ES-I3 (cell line): ENCODE results near the gene HSPH1.
A peak's percentile ranks its signal among the peaks of the same experiment; 100 is the strongest.

Experiments
- H3K36me3 ChIP-seq: 2 replicates; pipeline ENCODE4 v1.6.1; 2013; ENCODE audit warnings: mild to moderate bottlenecking, low read length, control low read depth, moderate library complexity; ENCODE audit not compliant: insufficient read depth
- H3K4me1 ChIP-seq: 2 replicates; pipeline ENCODE4 v1.6.1; 2013; ENCODE audit warnings: mild to moderate bottlenecking, control low read depth, low read length; ENCODE audit not compliant: insufficient read depth
- H3K9ac ChIP-seq: 2 replicates; pipeline ENCODE4 v1.6.1; 2013; ENCODE audit warnings: low read depth, mild to moderate bottlenecking, low read length, moderate library complexity
- H3K9me3 ChIP-seq: 2 replicates; pipeline ENCODE4 v1.6.1; 2013; ENCODE audit warnings: mild to moderate bottlenecking, low read length, moderate library complexity; ENCODE audit not compliant: control insufficient read depth, insufficient read depth

HSPH1 gene

DNA sequence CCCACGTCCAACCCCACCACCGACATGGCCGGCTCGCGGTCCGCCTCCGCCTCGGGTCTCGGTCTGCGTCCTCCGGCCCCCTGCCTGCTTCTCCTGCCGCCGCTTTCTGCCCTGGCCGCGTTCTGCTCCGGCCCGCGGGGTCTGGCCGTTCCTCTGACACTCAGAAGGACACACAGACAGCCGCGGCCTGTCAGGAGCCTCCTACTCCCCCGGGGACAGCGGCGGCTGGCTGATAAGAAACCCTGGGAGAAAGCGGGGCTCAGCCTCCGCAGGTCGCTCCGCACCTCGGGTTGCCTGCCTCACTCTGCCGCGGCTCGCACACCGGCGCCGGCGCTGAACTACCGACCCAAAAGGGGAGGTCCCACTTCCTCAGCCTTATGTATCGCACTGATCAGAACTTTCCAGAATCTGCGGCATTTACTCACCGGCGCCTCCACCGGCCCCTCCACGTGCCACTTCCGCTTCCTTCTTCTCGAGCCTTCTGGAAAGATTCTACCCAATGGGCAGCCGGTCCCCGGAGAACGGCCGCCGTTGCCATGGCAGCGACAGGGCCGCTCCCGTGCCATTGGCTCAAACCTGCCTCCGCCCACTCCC, at the start of gene HSPH1:
HSPH1 (minus strand) TSS at position 348 of the 594 bp plus-strand sequence; CDS start at position 26, 322 bp downstream.
- peaks cover 6% of the 10 kb centered on the region; the same call in 1 of the 2 replicates for H3K4me1 ChIP-seq
- peak within 1 kb of the TSS; percentile 95 for H3K9ac ChIP-seq
- no peaks in the 10 kb centered on the region for H3K9me3 ChIP-seq

DNA sequence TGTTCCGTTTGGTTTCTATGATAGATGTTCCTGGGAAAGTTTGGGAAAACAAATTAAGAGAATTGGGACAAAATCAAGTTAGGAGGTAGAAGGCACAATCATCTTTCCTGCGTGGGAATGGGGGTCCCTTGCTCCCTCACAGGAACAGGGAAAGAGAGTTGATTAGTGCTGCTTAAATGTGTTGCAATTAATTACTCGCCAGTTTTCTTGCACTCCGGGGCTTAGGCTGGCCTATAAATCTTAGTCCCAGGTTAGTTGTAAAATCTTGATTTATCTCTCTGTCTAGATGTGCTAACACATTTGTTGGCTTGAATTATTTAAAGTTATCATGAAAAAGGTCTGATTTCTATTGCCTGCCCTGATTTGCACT, 48.1 kb upstream of the HSPH1 start:
- Histone ChIP-seq H3K4me1 (0 out of 2 replicates have a peak, but pooled peaks cover 8% of the 10 kb centered on the region), H3K9me3 (no peaks in the 10 kb centered on the region), H3K9ac (no peak overlapping the region), H3K36me3 (no peaks in the 10 kb centered on the region)

More for the DNA sequence above, at the start of gene HSPH1:
- no peaks in the 10 kb centered on the region for H3K36me3 ChIP-seq

DNA sequence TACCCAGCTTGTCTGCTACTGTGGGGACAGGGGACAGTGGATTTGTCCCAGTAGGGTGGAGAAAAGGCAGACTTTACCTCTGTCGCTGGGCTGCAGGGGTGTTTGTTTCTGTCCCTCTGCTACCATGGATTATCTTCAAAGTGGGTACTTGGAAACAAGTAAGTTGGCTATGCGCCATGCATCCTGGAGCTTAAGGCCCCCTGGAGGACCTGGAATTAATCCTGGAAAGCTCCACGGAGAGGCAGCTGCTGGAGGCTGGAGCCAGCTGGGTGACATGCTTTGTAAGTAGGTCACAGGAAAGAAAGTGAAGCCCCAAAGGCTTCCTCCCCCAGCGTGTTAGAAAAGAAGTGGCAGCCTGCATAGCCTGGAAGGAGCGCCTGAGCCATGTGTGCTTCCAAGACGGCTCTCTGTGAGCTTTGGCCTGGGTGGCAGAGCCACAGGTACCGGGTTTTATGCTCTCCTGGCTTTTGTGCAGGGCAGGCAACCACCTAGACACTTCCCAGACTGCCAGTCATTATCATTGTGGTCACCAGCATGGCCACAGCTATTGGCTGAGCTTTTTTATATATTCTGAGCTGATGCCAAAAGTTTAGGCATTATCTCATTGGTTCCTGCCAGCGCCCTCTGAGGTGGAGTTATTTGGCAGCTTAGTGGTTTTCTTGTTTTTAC, 47.6 kb upstream of the HSPH1 start:
- Histone ChIP-seq H3K9ac (no peak overlapping the region), H3K4me1 (0 out of 2 replicates have a peak, but pooled peaks cover 8% of the 10 kb centered on the region), H3K9me3 (no peaks in the 10 kb centered on the region), H3K36me3 (no peaks in the 10 kb centered on the region)

DNA sequence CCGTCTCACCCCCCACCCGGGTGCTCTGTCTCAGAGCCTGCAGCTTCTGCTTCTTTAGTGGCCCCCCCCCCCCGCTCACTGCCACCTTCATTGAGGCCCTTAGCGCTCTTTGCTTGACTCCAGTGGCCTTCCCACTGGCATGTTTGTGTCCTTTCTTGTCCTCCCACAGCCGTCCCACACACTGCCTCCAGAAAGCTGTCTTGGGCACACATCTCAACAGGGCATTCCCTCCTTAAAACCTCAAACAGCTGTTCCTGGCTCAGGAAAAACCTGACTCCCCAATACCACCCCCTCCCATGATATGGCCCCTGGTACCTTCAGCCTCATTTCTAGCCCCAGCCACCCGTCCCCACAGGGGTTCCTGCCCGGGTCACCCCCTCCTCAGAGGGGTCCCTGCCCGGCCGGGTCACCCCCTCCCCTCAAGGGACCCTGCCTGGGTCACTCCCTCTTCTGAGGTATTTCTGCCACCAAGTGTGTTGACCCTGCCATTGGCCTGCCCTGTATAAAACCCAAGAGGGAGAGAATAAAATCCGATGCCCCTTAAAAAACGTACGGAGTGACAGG, 46.9 kb upstream of the HSPH1 start:
- no peak overlapping the region for H3K9ac ChIP-seq
- H3K36me3 ChIP-seq: no peaks in the 10 kb centered on the region
- H3K9me3 ChIP-seq: no peaks in the 10 kb centered on the region
- 0 out of 2 replicates have a peak, but pooled peaks cover 8% of the 10 kb centered on the region for H3K4me1 ChIP-seq

DNA sequence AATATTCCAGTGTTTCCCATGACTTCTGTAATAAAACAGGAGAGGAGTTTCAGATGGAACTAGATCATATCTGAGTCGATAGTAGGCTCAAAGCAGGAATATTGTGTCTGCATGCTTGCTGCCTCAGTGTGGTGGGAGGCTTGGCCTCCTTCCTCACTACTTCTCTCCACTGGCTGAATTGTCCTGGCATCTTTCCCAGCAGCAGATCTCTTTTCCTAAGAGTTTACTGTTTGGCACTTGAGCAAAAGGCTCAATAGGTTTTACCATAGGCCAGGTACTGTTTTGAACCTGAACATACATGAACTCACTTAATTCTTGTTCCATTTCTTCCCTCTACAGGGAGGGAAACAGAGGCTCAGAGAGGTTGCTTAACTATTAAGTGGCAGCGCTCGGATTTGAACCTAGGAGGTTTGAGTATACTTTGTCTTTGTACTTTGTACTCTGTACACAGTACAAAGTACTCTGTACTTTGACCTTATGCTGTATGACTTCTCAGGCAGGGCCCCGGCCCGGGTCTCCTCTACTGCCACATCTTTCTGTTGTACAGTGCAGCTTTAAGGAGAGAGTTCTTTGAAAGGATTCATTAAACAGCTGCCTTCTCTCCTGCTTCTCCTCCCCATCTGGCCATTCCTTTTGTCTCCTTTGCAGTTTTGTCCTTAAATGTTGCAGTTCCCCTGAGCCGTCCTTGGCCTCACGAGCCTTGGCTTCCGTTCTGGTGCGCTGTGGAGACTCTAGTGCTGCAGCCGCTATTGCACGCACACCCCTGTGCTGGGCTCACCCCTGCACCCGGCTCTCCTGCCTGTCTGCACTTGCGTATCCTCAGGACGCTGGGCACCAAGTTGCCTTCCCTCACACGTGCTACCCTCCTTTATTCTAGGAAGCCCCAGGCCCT, 46.2 kb upstream of the HSPH1 start:
- Histone ChIP-seq H3K9me3 (no peaks in the 10 kb centered on the region), H3K36me3 (no peaks in the 10 kb centered on the region), H3K9ac (no peak overlapping the region), H3K4me1 (0 out of 2 replicates have a peak, but pooled peaks cover 8% of the 10 kb centered on the region)

DNA sequence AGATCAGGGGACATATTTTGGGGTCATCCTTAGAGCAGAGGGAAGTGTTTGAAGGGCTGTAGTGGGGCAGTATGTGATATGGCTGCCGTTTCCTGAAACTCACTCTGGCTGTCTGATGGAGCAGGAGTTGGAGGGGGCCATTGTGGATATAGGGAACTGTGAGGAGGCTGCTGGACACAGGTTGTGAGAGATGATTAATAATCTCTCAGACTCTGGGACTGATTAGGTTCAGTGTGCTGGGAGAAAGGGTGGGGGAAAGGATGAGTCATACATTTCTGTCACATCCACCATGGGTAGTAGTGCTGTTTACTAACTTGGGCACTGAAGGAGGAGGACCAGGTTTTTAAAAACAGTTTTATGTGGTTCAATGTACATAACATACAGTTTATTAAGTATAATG, 42.9 kb upstream of the HSPH1 start:
- no peaks in the 10 kb centered on the region for H3K9me3 ChIP-seq
- H3K4me1 ChIP-seq: 0 out of 2 replicates have a peak, but pooled peaks cover 3% of the 10 kb centered on the region
- H3K36me3 ChIP-seq: no peaks in the 10 kb centered on the region
- no peak overlapping the region for H3K9ac ChIP-seq

DNA sequence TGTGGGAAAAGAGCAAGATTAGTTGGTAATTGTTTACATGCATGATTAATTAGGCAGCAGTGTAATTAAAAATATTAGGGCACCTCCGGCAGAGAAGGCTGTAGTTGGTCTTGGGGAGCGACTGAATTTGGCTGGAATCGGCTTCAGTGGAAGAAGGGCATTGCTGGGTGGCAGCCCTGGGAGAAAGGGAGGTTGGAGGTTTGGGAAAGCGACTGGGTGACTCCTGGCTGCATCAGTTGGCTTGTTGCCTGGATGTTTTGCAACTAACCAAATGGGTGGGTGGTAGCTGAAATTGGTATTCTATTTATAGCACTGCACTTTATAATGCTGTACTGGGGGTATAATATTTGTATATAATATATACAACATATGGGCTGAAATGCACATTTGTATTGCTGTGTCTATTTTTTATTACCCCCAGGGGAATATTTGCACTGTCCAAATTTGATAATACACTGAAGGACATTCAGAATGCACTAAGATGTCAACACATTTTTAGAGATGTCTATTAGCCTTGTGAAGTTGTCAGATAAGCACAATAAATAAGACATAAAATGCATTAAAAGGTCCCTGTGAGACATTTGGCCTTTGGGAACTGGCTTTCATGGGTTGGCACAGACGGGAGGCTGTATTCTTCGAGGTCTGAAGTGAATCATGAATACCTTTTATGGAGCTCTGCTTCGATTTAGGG, 39.8 kb upstream of the HSPH1 start:
- H3K4me1 ChIP-seq: no peaks in the 10 kb centered on the region
- H3K9ac ChIP-seq: peak overlapping the region; percentile 82; the same call in 1 of the 2 replicates
- H3K9me3 ChIP-seq: no peaks in the 10 kb centered on the region
- H3K36me3 ChIP-seq: no peaks in the 10 kb centered on the region

DNA sequence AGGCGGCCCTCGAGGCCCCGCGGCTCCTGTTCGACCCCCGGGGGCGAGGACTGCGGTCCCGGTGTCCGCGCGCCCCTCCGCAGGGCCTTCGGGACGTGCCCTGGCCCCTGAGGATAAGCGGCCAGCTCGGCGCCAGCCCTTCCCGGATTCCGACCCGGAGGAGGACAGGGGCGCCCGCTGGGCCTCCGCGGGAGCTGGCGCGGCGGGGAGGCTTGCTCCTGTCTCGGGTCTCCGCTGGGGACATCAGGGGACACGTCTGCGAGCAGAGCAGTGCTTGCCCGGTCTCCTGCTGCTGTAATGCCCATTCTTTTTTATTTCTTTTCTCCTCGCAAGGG, 38.9 kb upstream of the HSPH1 start:
- no peaks in the 10 kb centered on the region for H3K4me1 ChIP-seq
- peak overlapping the region; percentile 82 for H3K9ac ChIP-seq
- no peaks in the 10 kb centered on the region for H3K9me3 ChIP-seq

DNA sequence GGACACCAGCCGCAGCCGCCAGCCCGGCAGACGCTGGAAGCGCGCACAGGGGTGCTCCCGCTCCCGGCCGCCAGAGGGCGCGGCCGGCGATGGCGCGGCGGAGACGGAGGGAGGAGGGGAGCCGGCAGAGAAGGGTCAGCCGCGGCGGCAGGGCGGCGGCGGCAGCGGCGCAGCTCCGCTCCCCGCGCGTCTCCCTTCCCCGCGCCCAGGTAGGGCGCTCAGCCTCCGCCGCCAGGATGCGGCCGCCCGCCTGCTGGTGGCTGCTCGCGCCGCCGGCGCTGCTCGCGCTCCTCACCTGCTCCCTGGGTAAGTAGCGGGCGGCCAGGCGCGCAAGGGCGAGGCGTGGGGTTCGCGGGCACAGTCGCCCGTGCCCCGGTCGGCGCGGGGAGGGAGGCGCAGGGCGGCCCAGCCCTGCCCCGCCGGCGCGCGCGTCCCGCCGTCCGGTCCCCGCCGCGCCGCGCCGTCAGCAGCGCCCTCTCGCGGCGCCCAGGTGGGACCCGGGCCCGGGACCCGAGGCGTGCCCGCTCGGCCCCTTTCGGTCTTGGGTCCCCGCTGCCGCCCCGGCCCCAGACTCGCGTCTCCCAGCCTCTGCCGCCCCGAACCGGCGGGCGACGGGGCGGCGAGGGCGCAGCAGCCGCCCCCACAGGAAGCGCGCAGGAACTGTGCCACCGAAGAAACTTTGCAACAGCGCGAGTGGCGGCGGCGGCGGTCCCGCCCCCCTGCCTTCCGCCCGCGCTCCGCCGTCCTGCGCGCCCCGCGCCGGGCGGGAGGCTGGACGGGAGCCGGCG, 38.3 kb upstream of the HSPH1 start, which contains the start of gene B3GLCT:
B3GLCT (plus strand) TSS at position 127 of the 788 bp plus-strand sequence; CDS start at position 237, 110 bp downstream.
- Histone ChIP-seq H3K36me3 (no peaks in the 10 kb centered on the region), H3K9me3 (no peaks in the 10 kb centered on the region), H3K4me1 (no peaks in the 10 kb centered on the region), H3K9ac (peak within 1 kb of the TSS; percentile 82)

More for the DNA sequence above, 38.9 kb upstream of the HSPH1 start:
- no peaks in the 10 kb centered on the region for H3K36me3 ChIP-seq

DNA sequence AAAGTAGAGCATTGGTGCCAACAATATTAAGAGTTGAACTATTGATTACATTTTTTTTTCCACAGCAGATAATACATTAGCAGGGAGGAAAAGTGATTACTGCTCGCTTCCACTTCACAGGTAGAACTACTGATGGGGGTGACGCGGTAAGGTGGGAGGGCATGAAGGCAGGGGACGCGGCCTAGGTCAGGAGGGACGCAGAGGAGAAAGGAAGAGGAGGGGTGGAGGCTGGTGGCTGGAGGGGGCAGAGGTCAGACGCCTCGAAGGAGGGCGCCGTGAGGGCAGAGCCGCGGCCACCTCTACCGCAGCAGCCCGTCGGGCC, 37.8 kb upstream of the HSPH1 start:
- Histone ChIP-seq H3K4me1 (no peaks in the 10 kb centered on the region), H3K36me3 (no peaks in the 10 kb centered on the region), H3K9ac (peak overlapping the region; percentile 82; the same call in 1 of the 2 replicates), H3K9me3 (no peaks in the 10 kb centered on the region)

DNA sequence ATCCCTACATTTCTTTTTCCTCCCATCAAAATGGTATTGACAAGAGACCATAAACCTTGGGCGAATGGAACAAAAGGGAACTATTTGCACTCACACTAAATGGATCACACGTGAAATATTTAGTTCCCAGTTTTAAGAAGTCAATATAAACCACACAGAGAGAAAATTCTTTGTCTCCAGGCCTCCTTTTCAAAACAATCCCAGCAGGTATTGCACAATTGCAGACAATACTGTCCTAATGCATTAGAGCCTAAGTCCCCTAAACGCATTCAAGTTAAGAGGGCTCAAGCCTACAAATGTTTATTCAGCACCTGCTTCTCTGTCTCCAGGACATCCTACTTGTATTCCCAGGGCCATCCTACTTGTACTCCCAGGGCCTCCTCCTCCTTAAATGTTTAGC, 36.8 kb upstream of the HSPH1 start:
- Histone ChIP-seq H3K9me3 (no peaks in the 10 kb centered on the region), H3K4me1 (no peaks in the 10 kb centered on the region), H3K36me3 (no peaks in the 10 kb centered on the region), H3K9ac (no peak overlapping the region)

DNA sequence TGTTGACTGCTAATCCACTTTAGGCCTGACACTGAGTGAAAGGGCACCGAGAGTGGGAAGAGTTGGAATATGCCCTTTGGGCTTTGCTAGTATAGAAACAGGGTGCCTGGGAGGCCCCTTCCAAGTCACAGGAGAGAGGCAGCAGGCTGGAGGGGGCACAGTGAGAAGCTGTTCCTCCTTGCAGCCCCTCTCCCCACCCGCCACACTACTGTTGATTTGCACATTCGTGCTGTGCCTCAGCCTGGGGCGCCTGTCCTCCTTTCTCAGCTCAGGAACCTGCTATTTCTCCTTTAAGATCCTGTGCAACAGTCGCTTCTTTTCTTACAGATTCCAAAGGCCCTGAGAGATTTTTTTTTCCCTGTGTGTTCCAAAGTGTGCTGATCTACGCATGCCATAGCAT, 35.3 kb upstream of the HSPH1 start:
- Histone ChIP-seq H3K9ac (no peak overlapping the region), H3K9me3 (no peaks in the 10 kb centered on the region), H3K4me1 (no peaks in the 10 kb centered on the region), H3K36me3 (no peaks in the 10 kb centered on the region)

DNA sequence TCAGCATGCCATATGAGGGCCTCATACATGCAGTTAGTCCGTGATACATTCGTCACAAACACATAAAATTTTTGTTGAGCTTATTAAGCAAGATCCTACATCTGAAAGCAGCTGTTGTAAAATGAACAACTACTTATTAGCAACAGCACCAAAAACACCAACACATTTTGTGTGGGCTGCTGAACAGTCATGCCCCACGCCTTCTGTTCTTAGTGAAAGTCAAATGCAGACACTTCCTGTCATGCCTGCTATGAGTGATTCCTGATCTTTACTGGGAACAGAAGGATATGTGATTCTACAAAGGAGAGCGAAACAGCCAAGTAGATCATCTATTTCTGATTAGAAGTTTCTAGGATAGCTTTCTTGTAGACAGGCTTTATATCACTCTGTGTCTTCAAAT, 33.9 kb upstream of the HSPH1 start:
- no peaks in the 10 kb centered on the region for H3K36me3 ChIP-seq
- no peaks in the 10 kb centered on the region for H3K4me1 ChIP-seq
- no peak overlapping the region for H3K9ac ChIP-seq
- H3K9me3 ChIP-seq: no peaks in the 10 kb centered on the region
